Body of pancreas (tissue), 4 donors: ENCODE measurements around the gene GRID2IP. TPM values are rescaled to one million over a fixed set of nuclear protein-coding genes. Genes with fewer than 3 reads are reported as not detected.

ENCODE experiments used
- ATAC-seq: fragments of 150-250 bp; one replicate; pipeline ENCODE4 v1.9.1; 2016
- DNase-seq, 4 donors: peaks; one replicate each; pipeline ENCODE4 v3.0.0-alpha.2; 2019
- H3K27ac ChIP-seq, 4 donors: fragments of 200-600 bp; sonication (generic); 1 replicate in 3 of 4; 2 replicates in 1 of 4; pipeline versions ENCODE4 v1.5.1 to v1.6.1; 2016 to 2019; ENCODE audit warnings: mild to moderate bottlenecking in 1 of 4, mixed read lengths in 1 of 4, moderate library complexity in 1 of 4
- H3K27me3 ChIP-seq, 2 donors: fragments of 200-600 bp; sonication (generic); one replicate each; pipeline ENCODE4 v1.6.0; 2016; ENCODE audit warnings: mild to moderate bottlenecking in 1 of 2
- H3K36me3 ChIP-seq, 2 donors: fragments of 200-600 bp; sonication (generic); replicated peaks in 1 of 2; 2 replicates each; pipeline ENCODE4 v1.5.1; 2016; ENCODE audit warnings: low read depth in 2 of 2; ENCODE audit not compliant: insufficient read depth in 1 of 2
- H3K4me1 ChIP-seq: fragments of 200-600 bp; sonication (generic); one replicate; pipeline ENCODE4 v1.6.0; 2016
- H3K4me3 ChIP-seq, 2 donors: fragments of 200-600 bp; sonication (generic); 1 replicate in 1 of 2; 2 replicates in 1 of 2; pipeline ENCODE4 v1.5.1; 2016 to 2019
- H3K9me3 ChIP-seq, 3 donors: fragments of 200-600 bp; sonication (generic); 1 replicate in 2 of 3; 2 replicates in 1 of 3; pipeline ENCODE4 v1.5.1; 2016
- CTCF ChIP-seq, 7 experiments: fragments of 450-650 bp in 4 of 7; fragments of 200-600 bp in 3 of 7; sonication (generic) in 3 of 7; IDR thresholded peaks; one replicate each; pipeline ENCODE4 v1.5.1; 2016 to 2019; ENCODE audit warnings: antibody characterized with exemption in 7 of 7
- POLR2A ChIP-seq, 3 donors: fragments of 450-650 bp; IDR thresholded peaks; one replicate each; pipeline ENCODE4 v1.6.1; 2016; ENCODE audit warnings: antibody characterized with exemption in 3 of 3, mild to moderate bottlenecking in 2 of 3
- WGBS, 2 donors: methylation state at CpG; one replicate each; pipeline ENCODE4 v1.1.5; 2017; 5-methylcytosine and 5-hydroxymethylcytosine counted together
- intact Hi-C: fragments of 100-400 bp; cut with DNase I; formaldehyde crosslinking; loops from one replicate; pipeline ENCODE4 v1.15.1; 2023
- total RNA-seq, 2 donors: library from RNA; depleted of rRNA; stranded (reverse); fragments of >200 nt; gene quantifications; one replicate each; pipeline ENCODE4 v1.1.0, GENCODE V29; 2016

The GRID2IP gene
- total RNA-seq, 2 donors from 2014 or later, result 1.0 to 1.6 TPM

GRCh38 chr7:6500691-6501090 lies 50.6 kb downstream of the GRID2IP start:
- 88 to 100% methylated on average over 1 of the region's 1 CpG for WGBS, 2 donors

GRCh38 chr7:6497994-6498393 lies 53.3 kb downstream of the GRID2IP start:
- H3K36me3 ChIP-seq, result no peaks in the 10 kb centered on the region
- no peaks in the 10 kb centered on the region for H3K9me3 ChIP-seq
- ATAC-seq, result no peak
- intact Hi-C loops, result no loop called here
- WGBS, 2 donors, result 84 to 100% methylated on average over 3 to 14 of the region's 14 CpGs
- TF ChIP-seq CTCF (IDR thresholded peaks at IDR 0.05) (no peak), POLR2A (IDR thresholded peaks at IDR 0.05) (no peak)
- no peak overlapping the region for H3K27ac ChIP-seq
- DNase-seq, result no peak
- no peak overlapping the region for H3K4me3 ChIP-seq
- no peaks in the 10 kb centered on the region for H3K27me3 ChIP-seq
- H3K4me1 ChIP-seq, result peaks cover 5% of the 10 kb centered on the region

More at GRCh38 chr7:6500691-6501090, 50.6 kb downstream of the GRID2IP start:
- no peaks in the 10 kb centered on the region for H3K36me3 ChIP-seq
- H3K4me3 ChIP-seq, result no peak overlapping the region
- no peak overlapping the region for H3K27ac ChIP-seq
- no peak for TF ChIP-seq POLR2A (IDR thresholded peaks at IDR 0.05)
- no peak for TF ChIP-seq CTCF (IDR thresholded peaks at IDR 0.05)
- H3K27me3 ChIP-seq, result no peaks in the 10 kb centered on the region
- ATAC-seq (no peak), DNase-seq (no peak)
- H3K9me3 ChIP-seq, result no peaks in the 10 kb centered on the region
- H3K4me1 ChIP-seq, result peaks cover 16% of the 10 kb centered on the region
- intact Hi-C loops, result no loop called here

GRCh38 chr7:6497637-6497905 lies 53.7 kb downstream of the GRID2IP start:
- intact Hi-C loops, result no loop called here
- H3K4me3 ChIP-seq, result no peak overlapping the region
- peaks cover 1% of the 10 kb centered on the region for H3K4me1 ChIP-seq

GRCh38 chr7:6496842-6497636 lies 54.2 kb downstream of the GRID2IP start:
- no peak overlapping the region for H3K27ac ChIP-seq
- H3K9me3 ChIP-seq, result no peaks in the 10 kb centered on the region
- intact Hi-C loops, result no loop called here
- no peak for ATAC-seq
- H3K4me1 ChIP-seq, result no peaks in the 10 kb centered on the region
- WGBS, 2 donors, result 72 to 74% methylated on average over 13 to 17 of the region's 19 CpGs
- H3K36me3 ChIP-seq, result no peaks in the 10 kb centered on the region
- no peaks in the 10 kb centered on the region for H3K27me3 ChIP-seq
- no peak overlapping the region for H3K4me3 ChIP-seq
- DNase-seq, result peak in 2 of 4 donors; percentile 35 to 42
- TF ChIP-seq CTCF (IDR thresholded peaks at IDR 0.05) (no peak), POLR2A (IDR thresholded peaks at IDR 0.05) (no peak)

More at GRCh38 chr7:6497637-6497905, 53.7 kb downstream of the GRID2IP start:
- WGBS, 2 donors, result 84% methylated on average over 7 of the region's 14 CpGs; no CpG with 5 or more reads in 1 of the 2 donors
- no peaks in the 10 kb centered on the region for H3K36me3 ChIP-seq
- no peak overlapping the region for H3K27ac ChIP-seq
- ATAC-seq (no peak), DNase-seq (no peak)
- TF ChIP-seq POLR2A (IDR thresholded peaks at IDR 0.05), result no peak
- TF ChIP-seq CTCF (IDR thresholded peaks at IDR 0.05), result no peak
- H3K27me3 ChIP-seq, result no peaks in the 10 kb centered on the region
- H3K9me3 ChIP-seq, result no peaks in the 10 kb centered on the region
